Activated CD8-positive, alpha-beta memory T cell treated with anti-CD3 and anti-CD28 coated beads for 48 hours (primary cell): ENCODE data around the gene NUP50.
A peak's percentile ranks its signal among the peaks of the same experiment; 100 is the strongest.
"Not testable (repeated sequence)": the region's sequence is repeated elsewhere in the genome, so short reads cannot be mapped to it uniquely, and the experiment has no call there.

Experiments used
- DNase-seq, 3 experiments: peaks; one replicate each; pipeline ENCODE4 v3.0.0-alpha.2; 2020; ENCODE audit warnings: low read depth in 2 of 3, low spot score in 2 of 3

Gene NUP50

DNA sequence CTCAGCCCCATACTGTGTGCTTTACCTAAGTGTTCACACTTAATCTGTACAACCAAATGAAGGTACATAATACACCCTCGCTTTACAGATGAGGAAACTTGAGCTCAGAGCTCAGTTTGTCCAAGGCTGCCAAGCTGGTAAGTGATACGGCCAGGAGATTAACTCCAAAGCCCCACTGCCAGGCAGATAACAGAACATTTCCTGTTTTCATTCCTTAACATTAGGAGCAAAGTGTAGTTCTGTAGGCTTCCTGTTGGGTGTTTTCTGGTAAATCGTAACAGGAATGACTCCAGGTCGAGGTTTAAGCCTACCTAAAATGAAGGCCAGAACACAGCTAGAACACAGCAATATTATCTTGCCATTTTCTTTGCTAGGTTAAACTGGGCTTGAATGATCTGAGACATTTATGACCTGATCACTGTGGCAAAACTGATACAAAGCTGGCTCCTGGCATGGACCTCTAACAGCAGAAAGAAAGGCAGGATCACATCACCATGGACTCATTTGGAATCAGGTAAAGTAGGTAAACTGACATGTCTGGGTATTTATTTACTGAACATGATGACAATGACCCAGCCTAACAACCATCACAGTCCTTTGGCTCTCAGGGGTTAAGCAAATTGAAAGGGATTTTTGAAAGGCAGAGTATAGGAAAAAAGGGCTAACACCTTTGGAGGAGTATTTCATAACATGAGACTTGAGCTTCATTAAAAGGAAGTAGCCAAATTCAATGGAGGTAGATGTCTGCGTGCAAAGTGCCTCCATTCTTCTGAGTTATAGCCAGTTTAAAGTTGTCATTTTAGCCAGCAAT is 3.9 kb upstream of the NUP50 start:
- DNase-seq: no peak

DNA sequence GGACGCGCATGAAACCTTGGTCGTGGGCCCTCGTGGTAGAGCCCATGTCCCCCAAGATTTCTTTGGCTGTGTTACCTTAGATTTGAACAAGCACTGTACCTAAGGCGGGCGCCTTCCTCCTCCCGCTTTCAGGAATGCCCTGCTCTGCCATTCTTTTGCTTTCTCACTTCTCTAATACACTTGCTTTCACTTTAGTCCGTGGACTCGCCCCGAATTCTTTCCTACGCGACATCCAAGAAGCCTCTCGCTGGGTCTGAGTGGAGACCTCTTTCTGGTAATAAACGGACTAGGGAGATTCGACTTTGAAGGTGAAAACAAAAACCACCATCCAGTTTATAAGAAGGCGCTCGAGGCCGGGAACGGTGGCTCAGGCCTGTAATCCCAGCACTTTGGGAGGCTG is 1.2 kb upstream of the NUP50 start:
- DNase-seq: no peak

- no peak for DNase-seq
Observed at GRCh38 chr22:45163099-45163450, 650 bp upstream of the NUP50 start.

DNA sequence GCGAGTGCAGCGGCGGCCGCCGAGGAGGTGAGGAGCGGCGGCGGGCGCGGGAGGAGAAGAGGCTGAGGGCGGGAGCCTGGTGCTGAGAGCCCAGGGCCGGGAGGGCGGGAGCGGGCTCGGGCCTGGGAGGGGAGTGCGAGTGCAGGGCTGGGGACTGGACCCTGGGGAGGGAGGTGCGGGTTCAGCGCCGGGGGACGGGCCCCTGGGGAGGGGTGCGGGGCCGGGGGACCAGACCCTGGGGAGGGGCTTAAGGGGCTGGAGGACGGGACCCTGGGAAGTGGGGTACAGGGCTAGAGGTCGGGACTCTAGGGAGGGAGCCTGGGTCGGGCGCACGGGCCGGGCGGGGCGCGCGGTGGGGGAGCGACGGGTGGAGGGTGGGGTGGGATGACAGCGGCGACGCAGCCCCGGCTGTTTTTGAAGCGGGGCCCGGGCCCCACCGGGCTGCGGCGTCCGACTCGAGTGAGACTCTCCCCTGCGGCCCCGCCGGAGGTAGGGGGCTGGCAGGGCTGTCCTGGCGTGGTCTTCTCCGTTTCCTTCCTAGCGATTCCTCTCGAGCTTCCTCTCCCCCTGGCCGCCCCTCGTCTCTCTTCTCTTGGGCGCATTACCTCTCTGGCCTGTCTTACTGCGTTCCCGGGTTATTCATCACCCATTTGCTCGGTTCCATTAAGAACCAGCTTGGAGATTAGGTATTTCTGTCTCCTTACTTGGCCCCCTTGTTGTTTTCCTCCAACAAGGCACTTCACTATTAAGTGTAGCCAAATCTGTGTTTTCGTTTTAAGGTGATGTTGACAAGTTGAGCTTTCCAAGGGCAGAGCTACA is 754 bp downstream of the NUP50 start:
- DNase-seq: peak in 1 of 3 experiments; percentile 33

- no peak for DNase-seq
Observed at GRCh38 chr22:45166932-45167331, 3.2 kb downstream of the NUP50 start.

DNA sequence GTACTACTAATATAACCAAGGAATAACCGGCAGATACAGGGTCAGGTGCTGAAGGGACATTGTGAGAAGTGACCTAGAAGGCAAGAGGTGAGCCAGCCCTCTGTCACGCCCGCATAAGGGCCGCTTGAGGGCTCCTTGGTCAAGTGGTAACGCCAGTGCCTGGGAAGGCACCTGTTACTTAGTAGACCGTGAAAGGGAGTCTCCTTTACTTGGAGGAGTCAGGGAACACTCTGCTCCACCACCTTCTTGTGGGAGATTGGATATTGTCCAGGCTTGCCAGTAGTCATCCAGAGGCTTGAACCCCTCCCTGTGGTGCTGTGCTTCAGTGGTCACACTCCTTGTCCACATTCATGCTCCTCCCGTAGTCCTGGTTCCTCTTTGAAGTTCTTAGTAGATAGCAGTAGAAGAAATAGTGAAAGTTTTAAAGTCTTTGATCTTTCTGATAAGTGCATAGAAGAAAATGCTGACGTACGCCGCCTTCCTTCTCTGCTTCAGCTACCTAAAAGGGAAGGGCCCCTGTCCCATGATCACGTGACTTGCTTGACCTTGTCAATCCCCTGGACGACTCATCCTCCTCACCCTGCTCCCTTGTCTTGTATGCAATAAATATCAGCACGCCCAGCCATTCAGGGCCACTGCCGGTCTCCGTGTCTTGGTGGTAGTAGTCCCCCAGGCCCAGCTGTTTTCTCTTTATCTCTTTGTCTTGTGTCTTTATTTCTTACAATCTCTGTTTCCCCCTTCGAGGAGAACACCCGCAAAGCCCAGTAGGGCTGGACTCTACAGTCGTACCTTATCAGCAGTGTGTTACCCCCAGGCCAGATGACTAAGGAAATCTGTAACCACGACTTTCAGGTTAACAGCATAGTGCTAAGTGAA is 6.1 kb downstream of the NUP50 start:
- no peak for DNase-seq

GRCh38 chr22:45171830-45172229 is 8.1 kb downstream of the NUP50 start:
- no peak for DNase-seq

DNA sequence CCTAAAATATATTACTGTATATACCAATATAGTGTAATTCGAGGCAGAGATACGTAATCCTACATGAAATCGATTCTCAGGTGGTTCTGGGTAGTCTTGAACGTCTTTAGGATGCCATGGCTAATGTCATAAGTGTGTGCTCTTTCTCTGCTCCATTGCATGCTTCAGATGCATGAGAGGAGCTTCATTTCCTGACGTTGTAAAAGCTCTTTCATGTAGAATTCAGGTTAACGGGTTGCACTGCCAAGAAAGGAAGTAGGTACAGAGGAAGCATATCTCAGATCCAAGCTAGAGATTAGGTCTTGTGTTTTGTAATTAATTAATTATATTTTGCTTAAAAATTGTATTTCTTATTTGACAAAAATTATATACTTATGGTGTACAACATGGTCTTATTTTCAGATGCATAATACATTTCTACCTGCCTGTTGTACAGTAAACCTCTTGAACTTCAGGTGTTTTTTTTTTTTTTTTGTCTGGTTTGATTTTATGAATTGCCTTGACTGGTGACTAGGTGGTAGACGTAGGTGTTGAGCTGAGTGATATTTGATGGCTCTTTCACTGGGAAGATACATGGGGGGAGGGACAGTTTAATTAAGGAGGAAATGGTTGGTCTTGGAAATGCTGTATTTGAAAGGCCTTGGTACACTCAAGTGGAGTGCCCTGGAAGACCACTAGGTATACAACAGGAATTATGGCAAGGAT is 9.3 kb downstream of the NUP50 start:
- no peak for DNase-seq

DNA sequence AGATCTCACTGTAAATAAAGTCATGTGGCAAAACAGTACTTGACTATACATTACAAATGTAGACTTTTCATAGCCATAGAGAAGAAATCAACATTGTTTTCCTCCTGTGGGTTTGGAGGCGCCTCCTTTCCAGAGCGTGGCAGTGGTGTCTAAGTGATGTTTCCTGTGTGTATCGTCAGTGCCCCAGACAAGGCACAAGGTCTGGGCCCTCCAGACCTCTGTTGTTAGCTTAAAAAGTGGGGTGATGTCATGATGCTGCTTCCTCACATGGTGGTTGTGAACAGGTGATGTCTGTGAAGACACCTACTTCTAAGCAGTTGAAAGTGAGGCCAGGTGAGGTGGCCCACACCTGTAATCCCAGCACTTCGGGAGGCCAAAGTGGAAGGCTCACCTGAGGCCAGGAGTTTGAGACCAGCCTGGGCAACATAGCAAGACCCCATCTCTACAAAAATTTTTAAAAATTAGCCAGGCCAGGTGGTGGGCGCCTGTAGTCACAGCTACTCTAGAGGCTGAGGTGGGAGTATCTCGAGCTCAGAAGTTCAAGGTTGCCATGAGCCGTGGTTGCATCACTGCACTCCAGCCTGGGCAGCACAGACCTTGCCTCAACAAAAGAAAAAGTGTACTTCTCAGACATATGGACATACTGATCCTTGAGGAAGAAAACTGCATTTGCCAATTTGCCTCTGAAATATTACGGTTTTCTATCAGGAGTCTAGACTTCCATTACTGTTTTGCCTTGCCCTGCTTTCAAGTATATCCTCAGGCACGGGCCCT is 15.7 kb downstream of the NUP50 start:
- no peak for DNase-seq

DNA sequence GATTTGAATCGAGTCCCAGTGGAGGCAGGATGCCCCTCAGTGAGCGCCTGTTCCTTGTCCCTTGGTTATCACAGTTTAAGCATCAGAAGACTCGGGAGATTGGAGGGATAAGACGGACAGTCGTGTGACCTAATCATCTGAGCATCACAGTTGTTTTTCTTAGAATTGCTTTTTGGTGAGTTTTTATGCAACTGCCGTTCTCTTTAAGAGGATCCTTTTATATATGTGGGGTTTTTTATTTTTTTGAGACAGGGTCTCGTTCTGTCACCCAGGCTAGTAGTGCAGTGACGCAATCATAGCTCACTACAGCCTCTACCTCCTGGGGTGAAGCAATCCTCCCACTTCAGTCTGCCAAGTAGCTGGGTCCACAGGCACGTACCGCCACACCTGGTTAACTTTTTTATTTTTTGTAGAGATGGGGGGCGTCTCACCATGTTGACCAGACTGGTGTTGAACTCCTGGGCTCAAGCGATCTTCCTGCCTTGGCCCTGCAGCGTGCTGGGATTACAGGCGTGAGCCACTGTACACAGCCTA is 16.5 kb downstream of the NUP50 start:
- no peak for DNase-seq

- no peak for DNase-seq
Observed at GRCh38 chr22:45181240-45181639, 17.5 kb downstream of the NUP50 start.

DNA sequence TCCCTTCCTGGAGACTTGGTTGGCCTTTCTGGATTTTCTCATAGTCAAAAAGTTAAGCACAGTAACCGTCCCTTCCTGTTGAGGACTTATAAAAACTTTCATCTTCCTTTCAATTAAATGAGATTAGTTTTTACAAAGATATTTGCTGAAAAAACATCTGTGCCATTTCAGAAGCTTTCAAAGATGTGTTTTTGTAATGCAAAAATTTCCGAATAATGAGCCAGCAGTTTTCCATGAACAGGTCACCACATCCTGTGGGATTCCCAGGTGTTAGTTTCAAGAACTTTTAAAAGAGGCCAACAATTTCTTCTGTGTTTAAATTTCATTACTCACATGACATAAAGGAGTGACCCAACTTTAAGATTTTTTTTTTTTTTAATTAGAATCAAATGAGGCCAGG is 18.0 kb downstream of the NUP50 start:
- no peak for DNase-seq

- no peak for DNase-seq
Observed at GRCh38 chr22:45183974-45184373, 20.2 kb downstream of the NUP50 start.

GRCh38 chr22:45185718-45186514 is 22.2 kb downstream of the NUP50 start:
- DNase-seq: no peak

DNA sequence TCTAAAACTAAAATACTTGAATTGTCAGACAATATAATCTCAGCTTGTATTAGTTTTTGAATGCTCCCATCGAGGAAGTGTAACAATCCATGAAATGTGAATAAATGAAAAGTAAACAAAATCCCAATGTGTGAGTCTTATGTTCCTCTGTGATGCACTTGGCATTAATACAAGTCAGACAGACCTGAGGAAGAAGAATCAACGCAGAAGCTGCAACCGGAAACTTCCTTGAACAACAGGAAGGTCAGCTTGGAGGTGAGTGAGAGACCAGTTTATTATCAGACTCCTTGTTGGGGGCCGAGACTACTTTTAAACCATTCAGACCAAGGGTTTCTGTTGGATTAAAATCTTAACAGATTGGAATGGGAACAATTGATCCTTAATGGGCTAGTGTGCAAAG is 24.2 kb downstream of the NUP50 start:
- DNase-seq: no peak

DNA sequence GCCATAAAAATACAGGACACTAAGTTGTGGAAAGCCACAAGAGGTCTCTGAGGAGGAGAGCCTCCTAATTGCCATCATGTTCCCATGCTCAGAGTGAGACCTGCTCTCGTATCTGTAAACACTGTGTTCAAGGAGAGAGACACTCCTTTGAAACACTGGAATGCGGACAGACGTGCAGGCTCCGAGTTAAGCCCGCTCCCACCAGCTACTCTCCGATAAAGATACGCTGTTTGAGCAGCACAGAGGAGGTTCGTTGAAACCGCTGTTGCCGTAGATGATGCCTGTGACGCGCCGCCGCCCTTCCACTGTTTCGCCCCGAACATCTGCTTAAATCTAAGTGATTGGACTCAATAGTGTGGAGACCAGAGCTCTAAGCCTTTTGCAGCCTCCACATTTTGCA is 25.1 kb downstream of the NUP50 start:
- no peak for DNase-seq

GRCh38 chr22:45190202-45190872 is 26.6 kb downstream of the NUP50 start:
- no peak for DNase-seq

- DNase-seq: not testable (repeated sequence)
Observed at GRCh38 chr22:45191746-45192145, 28.0 kb downstream of the NUP50 start.
